Astrocyte (in vitro differentiated cells and primary cell): ENCODE results near the gene SLC24A2. TPM values are rescaled to one million over a fixed set of nuclear protein-coding genes. Genes with fewer than 3 reads are reported as not detected.

Source experiments
- DNase-seq: peaks from one replicate; pipeline ENCODE4 v3.0.0-alpha.2; 2010; ENCODE audit warnings: low read depth
- FAIRE-seq: peaks from 2 replicates; lab custom pipeline; 2011; peaks lifted over from hg19 to GRCh38; lab: Jason Lieb, UNC
- H2AFZ ChIP-seq: 2 replicates; pipeline ENCODE4 v1.6.0; 2012; ENCODE audit warnings: low read depth, low read length, inconsistent platforms
- H3K27ac ChIP-seq: 2 replicates; pipeline ENCODE4 v1.5.1; 2011; ENCODE audit warnings: low read depth, low read length, inconsistent platforms
- H3K27me3 ChIP-seq: 2 replicates; pipeline ENCODE4 v1.6.0; 2011; ENCODE audit warnings: low read length, inconsistent platforms; ENCODE audit not compliant: insufficient read depth
- H3K36me3 ChIP-seq: 2 replicates; pipeline ENCODE4 v1.5.1; 2011; ENCODE audit warnings: low read length, inconsistent platforms; ENCODE audit not compliant: insufficient read depth
- H3K4me1 ChIP-seq: 2 replicates; pipeline ENCODE4 v1.5.1; 2011; ENCODE audit warnings: low read length, inconsistent platforms; ENCODE audit not compliant: insufficient read depth
- H3K4me2 ChIP-seq: 2 replicates; pipeline ENCODE4 v1.6.0; 2012; ENCODE audit warnings: low read length, inconsistent platforms
- H3K4me3 ChIP-seq: 2 replicates; pipeline ENCODE4 v1.5.1; 2011; ENCODE audit warnings: low read depth, mild to moderate bottlenecking, low read length, inconsistent platforms; ENCODE audit not compliant: insufficient read depth
- H3K79me2 ChIP-seq: 2 replicates; pipeline ENCODE4 v1.6.0; 2012; ENCODE audit warnings: mild to moderate bottlenecking, low read length, inconsistent platforms; ENCODE audit not compliant: insufficient read depth
- H3K9ac ChIP-seq: 2 replicates; pipeline ENCODE4 v1.6.0; 2012; ENCODE audit warnings: mild to moderate bottlenecking, low read length, inconsistent platforms
- H3K9me3 ChIP-seq: 2 replicates; pipeline ENCODE4 v1.5.1; 2012; ENCODE audit warnings: low read depth, mild to moderate bottlenecking, low read length, inconsistent platforms; ENCODE audit not compliant: insufficient read depth
- H4K20me1 ChIP-seq: 2 replicates; pipeline ENCODE4 v1.6.0; 2012; ENCODE audit warnings: low read length, inconsistent platforms; ENCODE audit not compliant: insufficient read depth
- H3K27ac Mint-ChIP-seq: one replicate; pipeline ENCODE4 v1.8.0; 2021; ENCODE audit warnings: mild to moderate bottlenecking, mixed read lengths; ENCODE audit not compliant: unreplicated experiment
- H3K27me3 Mint-ChIP-seq: one replicate; pipeline ENCODE4 v1.8.0; 2021; ENCODE audit warnings: low read depth, mixed read lengths; ENCODE audit not compliant: unreplicated experiment
- H3K36me3 Mint-ChIP-seq: one replicate; pipeline ENCODE4 v1.8.0; 2021; ENCODE audit warnings: low read depth, mixed read lengths; ENCODE audit not compliant: unreplicated experiment
- H3K4me1 Mint-ChIP-seq: one replicate; pipeline ENCODE4 v1.8.0; 2021; ENCODE audit warnings: low read depth, mixed read lengths; ENCODE audit not compliant: unreplicated experiment
- H3K4me3 Mint-ChIP-seq: one replicate; pipeline ENCODE4 v1.8.0; 2021; ENCODE audit warnings: mild to moderate bottlenecking, moderate library complexity, mixed read lengths; ENCODE audit not compliant: unreplicated experiment
- H3K9me3 Mint-ChIP-seq: one replicate; pipeline ENCODE4 v1.8.0; 2021; ENCODE audit warnings: mild to moderate bottlenecking, mixed read lengths; ENCODE audit not compliant: unreplicated experiment
- EZH2 ChIP-seq: IDR thresholded peaks from 2 replicates; pipeline ENCODE4 v1.6.1; 2012; ENCODE audit warnings: mild to moderate bottlenecking, low read length, inconsistent platforms; ENCODE audit not compliant: insufficient read depth
- total RNA-seq: library from RNA; stranded (reverse); gene quantifications from 2 replicates; pipeline ENCODE4 v1.2.1, GENCODE V29; 2021
- TF ChIP-seq, protein P1 (sequence below): IDR thresholded peaks from 2 replicates; pipeline ENCODE4 v1.5.1; 2011; ENCODE audit warnings: low read depth, mild to moderate bottlenecking, inconsistent platforms, low read length, moderate library complexity; ENCODE audit not compliant: insufficient read depth

The SLC24A2 gene
- total RNA-seq, 1 donor from 2014 or later, result 0.16 TPM

DNA sequence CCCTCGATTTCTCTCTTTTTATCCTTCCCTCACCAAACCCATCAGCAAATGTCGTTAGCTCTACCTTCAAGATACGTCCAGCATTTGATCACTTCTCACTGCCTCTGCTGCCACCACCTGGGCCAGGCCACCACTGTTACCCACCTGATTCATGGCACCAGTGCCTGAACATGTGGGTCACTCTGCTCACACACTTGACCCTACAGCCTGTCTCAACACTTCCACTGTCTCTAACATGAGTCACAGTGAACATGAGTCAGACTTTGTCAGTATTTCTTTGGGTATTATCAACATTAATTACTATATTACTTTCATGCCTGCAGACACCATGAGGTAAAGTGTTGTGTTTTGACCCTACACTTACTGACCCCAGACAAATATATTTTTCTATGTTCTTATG is 19.6 kb downstream of the SLC24A2 start:
- Histone ChIP-seq H3K79me2 (no peaks in the 10 kb centered on the region), H3K27me3 (no peaks in the 10 kb centered on the region), H3K36me3 (no peaks in the 10 kb centered on the region), H3K4me3 (no peak overlapping the region), H3K4me2 (no peak overlapping the region), H2AFZ (no peak overlapping the region), H3K27ac (no peak overlapping the region), H3K4me1 (no peaks in the 10 kb centered on the region), H3K9ac (no peak overlapping the region), H4K20me1 (no peaks in the 10 kb centered on the region), H3K9me3 (no peaks in the 10 kb centered on the region)
- Mint-ChIP-seq H3K36me3 (no peaks in the 10 kb centered on the region), H3K27me3 (no peaks in the 10 kb centered on the region), H3K9me3 (peaks cover 6% of the 10 kb centered on the region), H3K27ac (no peak overlapping the region), H3K4me1 (peaks cover 4% of the 10 kb centered on the region), H3K4me3 (no peak overlapping the region)
- TF ChIP-seq, protein P1, sequence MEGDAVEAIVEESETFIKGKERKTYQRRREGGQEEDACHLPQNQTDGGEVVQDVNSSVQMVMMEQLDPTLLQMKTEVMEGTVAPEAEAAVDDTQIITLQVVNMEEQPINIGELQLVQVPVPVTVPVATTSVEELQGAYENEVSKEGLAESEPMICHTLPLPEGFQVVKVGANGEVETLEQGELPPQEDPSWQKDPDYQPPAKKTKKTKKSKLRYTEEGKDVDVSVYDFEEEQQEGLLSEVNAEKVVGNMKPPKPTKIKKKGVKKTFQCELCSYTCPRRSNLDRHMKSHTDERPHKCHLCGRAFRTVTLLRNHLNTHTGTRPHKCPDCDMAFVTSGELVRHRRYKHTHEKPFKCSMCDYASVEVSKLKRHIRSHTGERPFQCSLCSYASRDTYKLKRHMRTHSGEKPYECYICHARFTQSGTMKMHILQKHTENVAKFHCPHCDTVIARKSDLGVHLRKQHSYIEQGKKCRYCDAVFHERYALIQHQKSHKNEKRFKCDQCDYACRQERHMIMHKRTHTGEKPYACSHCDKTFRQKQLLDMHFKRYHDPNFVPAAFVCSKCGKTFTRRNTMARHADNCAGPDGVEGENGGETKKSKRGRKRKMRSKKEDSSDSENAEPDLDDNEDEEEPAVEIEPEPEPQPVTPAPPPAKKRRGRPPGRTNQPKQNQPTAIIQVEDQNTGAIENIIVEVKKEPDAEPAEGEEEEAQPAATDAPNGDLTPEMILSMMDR, result no peak
- TF ChIP-seq EZH2, result no peak
- FAIRE-seq (no peak), DNase-seq (no peak)

DNA sequence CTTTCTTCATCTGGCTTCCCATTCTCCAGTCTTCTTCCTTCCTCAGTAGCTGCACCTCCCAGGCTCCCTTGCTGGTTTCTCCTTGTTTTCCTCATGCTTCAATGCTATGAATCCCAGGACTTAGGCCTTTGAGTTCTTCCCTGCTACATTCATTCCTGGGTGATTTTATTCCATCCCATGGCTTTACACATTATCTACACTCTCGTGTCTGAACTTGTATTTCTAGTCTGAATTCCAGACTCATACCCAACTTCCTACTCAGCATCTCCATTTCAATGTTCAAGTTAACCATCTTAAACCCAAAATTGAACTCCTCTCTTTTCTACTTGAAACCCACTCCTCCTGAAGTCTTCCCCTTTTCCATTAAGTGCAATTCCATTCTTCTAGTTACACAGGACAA is 20.0 kb downstream of the SLC24A2 start:
- no peak overlapping the region for H3K4me3 ChIP-seq
- no peaks in the 10 kb centered on the region for H3K27me3 ChIP-seq
- H2AFZ ChIP-seq, result no peak overlapping the region
- no peaks in the 10 kb centered on the region for H3K9me3 ChIP-seq
- no peak overlapping the region for H3K4me3 Mint-ChIP-seq
- DNase-seq, result no peak
- no peak overlapping the region for H3K4me2 ChIP-seq
- no peaks in the 10 kb centered on the region for H4K20me1 ChIP-seq
- no peaks in the 10 kb centered on the region for H3K36me3 Mint-ChIP-seq
- H3K27me3 Mint-ChIP-seq, result no peaks in the 10 kb centered on the region
- no peak overlapping the region for H3K9ac ChIP-seq
- no peak for FAIRE-seq
- no peak for TF ChIP-seq EZH2
- TF ChIP-seq, protein P1, result no peak
- no peaks in the 10 kb centered on the region for H3K79me2 ChIP-seq
- no peaks in the 10 kb centered on the region for H3K4me1 ChIP-seq
- peaks cover 4% of the 10 kb centered on the region for H3K4me1 Mint-ChIP-seq
- no peak overlapping the region for H3K27ac Mint-ChIP-seq
- H3K27ac ChIP-seq, result no peak overlapping the region
- peaks cover 6% of the 10 kb centered on the region for H3K9me3 Mint-ChIP-seq
- H3K36me3 ChIP-seq, result no peaks in the 10 kb centered on the region

DNA sequence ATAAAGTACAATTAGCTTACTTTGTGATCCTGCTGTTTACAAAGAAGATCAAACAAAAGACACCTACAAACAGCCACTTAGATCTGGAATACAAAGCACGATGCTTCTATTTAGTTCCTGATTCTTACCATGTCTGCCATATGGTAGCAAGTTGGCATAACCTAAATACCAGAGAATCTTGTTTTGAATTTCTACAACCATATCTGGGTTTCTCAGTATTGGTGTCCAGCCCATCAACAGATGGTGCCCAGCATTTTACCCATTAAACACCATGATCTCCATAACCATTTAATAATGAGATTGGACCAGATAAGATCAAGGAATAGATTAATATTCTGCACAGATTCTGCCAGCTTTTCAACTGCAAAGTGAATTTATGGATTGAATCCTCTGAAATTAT is 29.8 kb downstream of the SLC24A2 start:
- H3K9ac ChIP-seq, result no peak overlapping the region
- no peaks in the 10 kb centered on the region for H3K79me2 ChIP-seq
- Mint-ChIP-seq H3K4me3 (no peak overlapping the region), H3K27ac (no peak overlapping the region), H3K4me1 (no peaks in the 10 kb centered on the region), H3K36me3 (no peaks in the 10 kb centered on the region), H3K9me3 (peaks cover 5% of the 10 kb centered on the region), H3K27me3 (peaks cover under 1% of the 10 kb centered on the region)
- no peaks in the 10 kb centered on the region for H3K9me3 ChIP-seq
- DNase-seq (no peak), FAIRE-seq (no peak)
- no peak overlapping the region for H2AFZ ChIP-seq
- no peak overlapping the region for H3K4me2 ChIP-seq
- H3K4me1 ChIP-seq, result no peaks in the 10 kb centered on the region
- TF ChIP-seq EZH2, result no peak
- TF ChIP-seq, protein P1, result no peak
- H3K36me3 ChIP-seq, result no peaks in the 10 kb centered on the region
- no peaks in the 10 kb centered on the region for H3K27me3 ChIP-seq
- H3K27ac ChIP-seq, result no peak overlapping the region
- H3K4me3 ChIP-seq, result no peak overlapping the region
- no peaks in the 10 kb centered on the region for H4K20me1 ChIP-seq
